ENCODE results near the gene GOLGA8M.

GRCh38 chr15:28725556-28725955 lies 13.3 kb upstream of the GOLGA8M start:
- TF ChIP-seq CTCF (IDR thresholded peaks at IDR 0.05), result no peak
- no peak for TF ChIP-seq POLR2A (IDR thresholded peaks at IDR 0.05)
